Hippocampal formation (tissue), 2 donors: ENCODE measurements around the gene ADAMTS14.

Experiments
- DNase-seq, 2 donors: peaks; one replicate each; lab custom pipeline; 2025; lab: John Stamatoyannopoulos, UW

The ADAMTS14 gene

GRCh38 chr10:70729763-70730357 lies 57.6 kb downstream of the ADAMTS14 start:
- DNase-seq: no peak

GRCh38 chr10:70730955-70731354 lies 58.6 kb downstream of the ADAMTS14 start:
- DNase-seq: no peak

GRCh38 chr10:70732569-70732968 lies 60.3 kb downstream of the ADAMTS14 start:
- DNase-seq: no peak

GRCh38 chr10:70733051-70733450 lies 60.7 kb downstream of the ADAMTS14 start:
- no peak for DNase-seq

- DNase-seq: no peak
Observed at GRCh38 chr10:70735161-70735560, 62.9 kb downstream of the ADAMTS14 start.

GRCh38 chr10:70736525-70736924 lies 64.2 kb downstream of the ADAMTS14 start:
- no peak for DNase-seq

- DNase-seq: no peak
Observed at GRCh38 chr10:70737250-70737649, 64.9 kb downstream of the ADAMTS14 start.

- no peak for DNase-seq
Observed at GRCh38 chr10:70738006-70738760, 65.9 kb downstream of the ADAMTS14 start.

GRCh38 chr10:70738761-70739121 lies 66.4 kb downstream of the ADAMTS14 start:
- no peak for DNase-seq

GRCh38 chr10:70740406-70741288 lies 68.3 kb downstream of the ADAMTS14 start:
- DNase-seq: no peak

GRCh38 chr10:70742537-70743429 lies 70.5 kb downstream of the ADAMTS14 start:
- no peak for DNase-seq

DNA sequence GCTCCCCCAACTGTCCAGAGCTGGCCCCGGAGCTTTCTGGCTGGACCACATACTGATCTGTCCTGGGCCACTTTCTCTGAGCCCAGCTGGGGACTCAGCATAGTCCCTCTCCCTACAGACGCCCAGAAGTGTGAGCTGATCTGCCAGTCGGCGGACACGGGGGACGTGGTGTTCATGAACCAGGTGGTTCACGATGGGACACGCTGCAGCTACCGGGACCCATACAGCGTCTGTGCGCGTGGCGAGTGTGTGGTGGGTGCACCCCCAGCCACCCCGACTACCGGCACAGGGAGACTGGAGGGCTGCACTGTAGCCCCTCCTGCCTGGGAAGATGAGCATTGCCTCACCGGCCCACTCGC lies 71.1 kb downstream of the ADAMTS14 start:
- DNase-seq: no peak

GRCh38 chr10:70743879-70744278 lies 71.6 kb downstream of the ADAMTS14 start:
- DNase-seq: no peak

DNA sequence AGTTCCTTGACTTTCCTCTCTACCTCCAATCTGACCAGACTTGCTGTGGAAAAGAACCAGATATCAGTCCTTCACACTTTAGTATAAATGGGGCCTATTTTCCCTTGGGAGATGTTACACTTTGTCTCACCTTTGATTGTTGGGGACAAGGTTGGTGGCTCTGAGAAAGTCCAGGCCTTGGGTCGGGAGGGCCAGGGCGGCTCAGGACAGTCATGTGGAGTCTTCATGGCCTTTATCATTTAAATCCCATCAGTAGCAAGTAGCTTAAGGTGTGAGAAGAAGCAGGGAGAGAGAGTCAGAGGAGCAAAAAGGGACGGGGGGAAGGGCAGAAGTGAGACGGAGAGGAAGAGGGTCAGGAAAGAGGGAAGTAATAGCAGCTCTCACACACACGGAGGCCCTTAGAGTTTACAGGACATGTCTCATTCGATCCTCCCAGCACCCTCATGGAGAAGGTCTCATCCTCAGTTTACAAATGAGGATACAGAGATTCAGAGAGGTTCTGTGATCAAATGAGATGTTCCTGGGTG lies 72.4 kb downstream of the ADAMTS14 start:
- DNase-seq: no peak

DNA sequence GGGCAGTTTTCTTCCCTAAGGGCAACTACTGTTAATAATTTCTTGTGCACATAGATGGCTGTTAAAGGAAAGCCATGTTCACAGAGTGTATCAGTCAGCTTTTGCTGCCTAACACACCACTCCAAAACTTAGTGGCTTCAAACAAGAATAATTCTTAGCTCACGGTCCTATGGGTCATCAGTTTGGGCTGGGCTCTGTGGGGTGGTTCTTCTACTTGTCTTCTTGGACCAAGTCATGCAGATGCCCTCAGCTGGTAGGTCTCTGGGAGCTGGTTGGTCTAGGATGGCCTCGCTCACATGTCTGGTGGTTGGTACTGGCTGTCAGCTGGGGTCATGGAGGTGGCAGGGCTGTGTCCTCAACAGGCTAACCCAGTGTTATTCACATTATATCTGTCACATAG lies 73.2 kb downstream of the ADAMTS14 start:
- no peak for DNase-seq

GRCh38 chr10:70747192-70747965 lies 75.1 kb downstream of the ADAMTS14 start:
- DNase-seq: no peak

GRCh38 chr10:70748305-70748704 lies 76.0 kb downstream of the ADAMTS14 start:
- DNase-seq: no peak

DNA sequence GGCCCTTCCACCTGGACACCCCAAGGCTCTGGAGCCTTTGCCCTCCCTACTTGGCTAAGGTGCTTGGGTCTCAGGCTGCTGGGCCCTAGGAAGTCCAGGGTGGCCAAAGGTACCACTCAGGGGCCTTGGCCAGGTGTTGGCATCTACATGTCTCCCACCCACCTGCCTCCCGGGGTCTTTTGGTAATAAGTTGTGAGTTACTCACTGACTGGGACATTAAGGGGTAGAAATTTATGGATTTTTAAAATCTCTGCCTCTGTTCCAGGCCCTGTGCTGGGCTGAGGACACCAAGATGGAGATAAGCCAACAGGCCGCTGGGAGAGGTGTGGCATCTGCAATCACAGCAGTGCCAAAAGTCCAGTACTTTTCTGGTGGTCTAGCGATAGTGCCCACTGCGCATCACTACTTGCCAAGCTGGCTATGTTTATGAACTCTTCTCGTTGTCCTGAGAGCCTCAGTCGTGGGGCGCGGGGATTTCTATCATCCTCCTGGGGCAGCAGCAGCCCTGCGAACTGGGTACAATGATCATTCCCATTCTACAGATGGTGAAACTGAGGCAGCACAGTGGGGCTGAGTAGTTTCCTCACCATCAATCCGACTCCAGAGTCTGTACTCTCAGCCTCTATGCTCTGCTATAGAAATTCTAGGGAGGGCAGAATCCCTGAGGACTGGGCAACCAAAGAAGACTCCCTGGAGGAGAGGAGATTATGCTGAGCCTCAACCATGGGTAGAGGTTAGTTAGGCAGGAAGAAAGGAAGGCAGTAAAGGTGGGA lies 76.7 kb downstream of the ADAMTS14 start:
- DNase-seq: no peak

DNA sequence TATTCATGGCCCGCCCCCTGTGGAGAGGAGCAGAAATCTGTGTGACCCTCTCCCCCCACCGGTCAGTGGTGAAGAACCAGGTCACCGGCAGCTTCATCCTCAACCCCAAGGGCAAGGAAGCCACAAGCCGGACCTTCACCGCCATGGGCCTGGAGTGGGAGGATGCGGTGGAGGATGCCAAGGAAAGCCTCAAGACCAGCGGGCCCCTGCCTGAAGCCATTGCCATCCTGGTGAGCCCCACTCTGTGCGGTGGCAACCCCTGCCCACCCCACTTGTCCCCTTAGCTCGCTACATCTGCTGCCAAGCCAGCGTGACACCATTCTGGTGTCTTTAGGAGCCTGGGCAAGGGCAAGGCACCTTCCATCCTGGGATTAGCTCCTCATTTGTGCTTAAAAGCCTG lies 77.5 kb downstream of the ADAMTS14 start:
- no peak for DNase-seq

DNA sequence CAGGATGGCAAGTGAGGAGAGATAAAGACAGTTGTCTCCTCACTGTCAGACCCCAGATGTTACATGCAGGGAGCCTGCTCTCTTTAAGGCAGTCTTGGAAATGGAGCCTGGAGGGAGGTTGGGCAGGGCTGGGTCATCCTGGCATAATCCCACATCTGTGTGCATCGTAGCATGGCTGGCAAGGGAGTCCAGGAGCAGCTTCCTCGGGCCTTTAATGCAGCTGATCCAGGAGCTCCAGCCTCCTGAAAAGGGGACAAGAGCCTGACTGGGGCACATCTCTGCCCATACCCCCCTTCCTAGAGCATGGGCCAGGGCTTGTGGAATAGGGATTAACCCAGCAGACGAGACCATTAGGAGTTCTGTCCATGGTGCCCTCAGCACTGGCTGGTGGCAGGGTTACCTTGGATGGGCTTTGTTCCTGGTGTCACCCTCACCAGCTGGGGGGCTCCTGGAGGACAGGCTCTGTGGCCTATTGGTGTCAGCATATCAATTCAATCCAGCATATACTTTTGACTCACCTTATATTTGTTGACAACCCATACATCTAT lies 77.9 kb downstream of the ADAMTS14 start:
- DNase-seq: no peak
